ENCODE results near the gene TMEM132A.
A peak's percentile ranks its signal among the peaks of the same experiment; 100 is the strongest.

DNA sequence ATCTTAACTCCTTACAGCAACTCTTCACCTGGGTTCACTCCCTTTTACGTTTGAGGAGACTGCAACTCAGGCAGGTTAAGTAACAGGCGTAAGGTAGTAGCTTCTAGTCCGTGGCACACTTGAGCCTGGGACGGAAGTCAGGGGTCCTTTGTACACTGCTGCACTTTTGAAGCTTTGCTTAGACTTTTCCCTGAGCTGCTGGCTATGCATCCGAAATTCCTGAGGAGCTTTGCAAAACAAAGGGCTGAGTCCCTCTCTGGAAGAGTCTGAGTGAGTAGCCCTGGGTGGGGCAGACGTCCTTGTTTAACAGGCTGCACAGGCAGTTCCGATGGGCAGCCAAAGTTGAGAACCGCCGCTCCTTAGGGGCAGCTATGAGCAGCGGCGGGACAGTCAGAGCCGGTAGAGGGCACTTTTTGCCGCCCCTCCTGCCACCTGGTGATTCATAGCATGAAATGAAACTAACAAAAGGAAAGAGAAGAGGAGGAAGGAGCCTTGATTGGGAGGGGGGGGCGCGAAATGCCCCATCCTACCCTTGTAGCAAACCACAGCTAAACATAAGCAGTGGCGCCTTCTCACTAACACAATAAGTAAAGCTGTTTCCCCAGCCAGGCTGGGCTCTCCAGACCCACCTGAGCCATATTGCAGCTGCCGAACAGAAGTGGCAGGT lies 8.9 kb upstream of the TMEM132A start:
- TF ChIP-seq, protein P1, sequence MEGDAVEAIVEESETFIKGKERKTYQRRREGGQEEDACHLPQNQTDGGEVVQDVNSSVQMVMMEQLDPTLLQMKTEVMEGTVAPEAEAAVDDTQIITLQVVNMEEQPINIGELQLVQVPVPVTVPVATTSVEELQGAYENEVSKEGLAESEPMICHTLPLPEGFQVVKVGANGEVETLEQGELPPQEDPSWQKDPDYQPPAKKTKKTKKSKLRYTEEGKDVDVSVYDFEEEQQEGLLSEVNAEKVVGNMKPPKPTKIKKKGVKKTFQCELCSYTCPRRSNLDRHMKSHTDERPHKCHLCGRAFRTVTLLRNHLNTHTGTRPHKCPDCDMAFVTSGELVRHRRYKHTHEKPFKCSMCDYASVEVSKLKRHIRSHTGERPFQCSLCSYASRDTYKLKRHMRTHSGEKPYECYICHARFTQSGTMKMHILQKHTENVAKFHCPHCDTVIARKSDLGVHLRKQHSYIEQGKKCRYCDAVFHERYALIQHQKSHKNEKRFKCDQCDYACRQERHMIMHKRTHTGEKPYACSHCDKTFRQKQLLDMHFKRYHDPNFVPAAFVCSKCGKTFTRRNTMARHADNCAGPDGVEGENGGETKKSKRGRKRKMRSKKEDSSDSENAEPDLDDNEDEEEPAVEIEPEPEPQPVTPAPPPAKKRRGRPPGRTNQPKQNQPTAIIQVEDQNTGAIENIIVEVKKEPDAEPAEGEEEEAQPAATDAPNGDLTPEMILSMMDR (IDR thresholded peaks at IDR 0.05) = peak in 2 of 4 donors; percentile 12 to 19
- no peak for TF ChIP-seq POLR2A (IDR thresholded peaks at IDR 0.05)
